HFF-Myc (cell line): Measurements from ENCODE around the gene MRRF.
A peak's percentile ranks its signal among the peaks of the same experiment; 100 is the strongest.

ENCODE experiments used
- DNase-seq: peaks from one replicate; pipeline ENCODE4 v3.0.0-alpha.2; 2011; ENCODE audit warnings: low read depth; ENCODE audit errors: extremely low read depth
- H3K4me3 ChIP-seq: replicated peaks from 2 replicates; pipeline ENCODE4 v1.5.1; 2011; ENCODE audit warnings: low read depth, mild to moderate bottlenecking, control low read depth, low read length
- TF ChIP-seq, protein P1 (sequence below): IDR thresholded peaks from 2 replicates; pipeline ENCODE4 v1.5.1; 2012; ENCODE audit warnings: mild to moderate bottlenecking, low read depth, low read length, control low read depth; ENCODE audit errors: missing control alignments

MRRF gene

DNA sequence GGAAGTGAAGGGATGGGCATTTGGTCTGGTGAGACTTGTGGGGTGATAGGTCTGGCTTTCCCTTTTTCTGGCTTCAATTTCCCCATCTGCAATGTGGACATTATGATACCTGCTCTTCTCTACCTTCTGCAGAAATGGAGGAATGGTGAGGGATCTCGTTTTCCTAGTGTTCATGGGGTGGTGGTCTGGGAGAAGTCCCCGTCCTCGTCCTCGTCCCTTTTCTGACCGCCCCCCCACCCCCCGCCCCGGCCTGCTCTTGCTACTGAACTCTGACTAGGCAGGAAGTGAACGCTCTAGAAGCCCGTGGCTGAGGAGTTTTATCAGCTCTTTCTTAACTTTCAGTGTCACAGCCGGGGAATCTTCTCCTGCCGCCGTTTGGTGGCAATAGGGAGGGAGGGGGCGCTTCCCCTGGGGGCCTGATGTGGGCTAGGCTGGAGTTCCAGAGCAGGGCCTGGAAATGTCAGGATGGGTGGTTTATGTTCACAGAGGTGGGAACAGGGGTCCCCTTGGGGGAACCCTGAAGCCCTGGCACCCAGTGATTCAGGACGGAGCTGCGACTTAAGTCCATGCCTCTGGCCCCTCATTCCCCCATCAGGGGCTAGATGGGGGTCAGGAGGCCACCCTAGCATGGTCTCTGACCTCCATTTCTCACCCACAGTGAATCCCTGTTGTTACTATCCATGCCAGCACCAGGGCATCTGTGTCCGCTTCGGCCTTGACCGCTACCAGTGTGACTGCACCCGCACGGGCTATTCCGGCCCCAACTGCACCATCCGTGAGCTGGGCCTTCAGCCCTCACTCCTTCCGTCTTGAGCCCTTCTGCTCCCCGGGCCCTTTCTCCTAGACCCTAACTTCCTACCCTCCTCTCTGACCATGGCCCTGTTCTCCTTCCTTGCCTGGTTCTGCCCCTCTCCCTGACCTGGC lies 112.8 kb downstream of the MRRF start:
- DNase-seq, result no peak
- TF ChIP-seq, protein P1, sequence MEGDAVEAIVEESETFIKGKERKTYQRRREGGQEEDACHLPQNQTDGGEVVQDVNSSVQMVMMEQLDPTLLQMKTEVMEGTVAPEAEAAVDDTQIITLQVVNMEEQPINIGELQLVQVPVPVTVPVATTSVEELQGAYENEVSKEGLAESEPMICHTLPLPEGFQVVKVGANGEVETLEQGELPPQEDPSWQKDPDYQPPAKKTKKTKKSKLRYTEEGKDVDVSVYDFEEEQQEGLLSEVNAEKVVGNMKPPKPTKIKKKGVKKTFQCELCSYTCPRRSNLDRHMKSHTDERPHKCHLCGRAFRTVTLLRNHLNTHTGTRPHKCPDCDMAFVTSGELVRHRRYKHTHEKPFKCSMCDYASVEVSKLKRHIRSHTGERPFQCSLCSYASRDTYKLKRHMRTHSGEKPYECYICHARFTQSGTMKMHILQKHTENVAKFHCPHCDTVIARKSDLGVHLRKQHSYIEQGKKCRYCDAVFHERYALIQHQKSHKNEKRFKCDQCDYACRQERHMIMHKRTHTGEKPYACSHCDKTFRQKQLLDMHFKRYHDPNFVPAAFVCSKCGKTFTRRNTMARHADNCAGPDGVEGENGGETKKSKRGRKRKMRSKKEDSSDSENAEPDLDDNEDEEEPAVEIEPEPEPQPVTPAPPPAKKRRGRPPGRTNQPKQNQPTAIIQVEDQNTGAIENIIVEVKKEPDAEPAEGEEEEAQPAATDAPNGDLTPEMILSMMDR, result no peak
- H3K4me3 ChIP-seq, result no peak overlapping the region

DNA sequence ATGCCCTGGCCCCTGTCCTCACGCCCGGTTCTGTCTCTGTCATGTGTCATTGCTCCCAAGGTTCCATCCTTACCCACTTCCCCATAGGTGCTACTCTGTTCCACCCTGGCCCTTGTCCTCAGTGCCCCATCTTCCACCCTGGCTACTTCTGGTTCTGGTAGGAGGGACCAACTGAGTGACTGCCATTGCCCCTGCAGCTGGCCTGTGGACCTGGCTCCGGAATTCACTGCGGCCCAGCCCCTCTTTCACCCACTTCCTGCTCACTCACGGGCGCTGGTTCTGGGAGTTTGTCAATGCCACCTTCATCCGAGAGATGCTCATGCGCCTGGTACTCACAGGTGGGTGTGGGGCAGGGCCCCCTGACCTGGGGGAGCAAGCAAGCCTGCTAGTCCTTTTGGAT lies 113.6 kb downstream of the MRRF start:
- H3K4me3 ChIP-seq, result no peak overlapping the region
- TF ChIP-seq, protein P1, result no peak
- no peak for DNase-seq

DNA sequence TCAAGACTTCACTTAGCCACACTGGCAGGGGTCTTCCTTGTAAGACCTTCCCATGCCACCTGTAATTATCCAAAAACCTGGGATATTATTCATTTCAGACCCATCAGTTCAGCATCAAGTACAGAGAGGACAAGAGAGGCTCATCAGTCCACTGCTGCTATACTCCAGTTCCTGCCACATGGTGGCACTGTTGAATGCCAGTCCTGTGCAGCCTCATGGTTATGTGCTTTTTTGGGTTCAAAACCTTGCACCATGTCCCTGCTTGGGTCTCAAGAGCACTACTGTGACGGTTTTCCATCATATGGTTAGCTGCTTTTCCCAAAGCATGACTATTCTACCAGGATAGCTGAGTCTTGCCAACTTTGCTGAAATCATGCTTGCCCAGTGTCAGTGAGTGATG lies 114.7 kb downstream of the MRRF start:
- DNase-seq, result no peak
- no peak overlapping the region for H3K4me3 ChIP-seq
- TF ChIP-seq, protein P1, result peak; percentile 55

DNA sequence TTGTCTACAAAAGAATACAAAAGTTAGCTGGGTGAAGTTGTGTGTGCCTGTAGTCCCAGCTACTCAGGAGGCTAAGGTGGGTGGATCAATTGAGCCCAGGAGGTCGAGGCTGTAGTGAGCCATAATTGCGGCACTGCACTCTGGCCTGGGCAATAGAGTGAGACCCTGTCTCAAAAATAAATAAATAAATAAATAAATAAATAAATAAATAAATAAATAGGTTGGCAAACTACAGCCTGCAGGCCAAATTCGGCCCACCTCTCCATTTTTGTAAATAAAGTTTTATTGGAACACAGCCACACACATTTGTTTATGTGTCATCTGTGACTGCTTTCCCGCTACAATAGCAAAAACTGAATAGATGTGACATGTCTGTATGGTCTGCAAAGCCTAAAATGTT lies 115.6 kb downstream of the MRRF start:
- TF ChIP-seq, protein P1, result no peak
- no peak for DNase-seq
- H3K4me3 ChIP-seq, result no peak overlapping the region
